CMK (cell line): ENCODE results near the gene BIN1.

Source experiments
- DNase-seq: peaks from one replicate; pipeline ENCODE4 v3.0.0-alpha.2; 2010; ENCODE audit warnings: low read depth

Gene BIN1

DNA sequence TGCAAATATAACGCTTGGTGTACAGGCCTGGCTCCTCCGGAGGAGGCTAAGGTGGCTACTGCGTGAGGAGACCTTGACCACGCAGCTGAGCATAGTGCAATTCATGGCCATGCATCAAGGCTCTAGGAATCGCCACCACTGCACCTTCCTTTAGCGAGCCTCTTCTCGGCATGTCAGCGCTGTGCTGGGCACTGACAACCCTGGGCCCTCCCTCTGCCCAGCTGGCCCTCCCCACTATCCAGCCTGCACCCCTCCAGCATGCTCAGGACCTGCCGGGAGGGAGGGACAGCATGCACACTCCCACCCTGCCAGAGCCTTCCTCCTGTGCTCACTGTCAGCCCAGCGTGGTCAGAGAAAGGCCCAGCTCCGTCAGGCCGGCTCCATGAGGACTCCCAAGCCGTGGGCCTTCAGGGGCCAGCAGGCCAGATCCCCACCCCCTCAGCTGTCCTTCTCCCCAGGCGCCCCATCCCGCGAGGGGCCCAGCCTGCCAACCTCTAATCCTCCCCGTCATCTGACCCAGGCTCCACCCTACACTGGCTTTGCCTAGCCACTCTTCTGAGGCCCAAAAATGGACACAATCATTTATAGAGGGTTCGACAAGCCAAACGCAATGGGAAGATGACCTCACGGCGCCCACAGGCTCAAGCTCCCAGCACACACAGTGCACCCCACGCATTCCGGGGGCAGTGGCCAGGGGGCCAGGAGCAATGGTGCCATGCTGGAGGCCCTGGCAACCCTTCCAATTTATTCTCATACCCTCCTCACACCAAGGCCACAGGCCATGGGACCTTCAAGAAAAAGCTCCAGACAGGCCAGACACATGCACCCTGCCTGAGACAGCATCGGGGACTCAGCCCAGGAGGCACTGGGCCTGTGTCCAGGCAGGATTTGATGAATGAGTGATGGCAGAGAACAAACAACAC, 3.5 kb downstream of the BIN1 start:
- DNase-seq: no peak

DNA sequence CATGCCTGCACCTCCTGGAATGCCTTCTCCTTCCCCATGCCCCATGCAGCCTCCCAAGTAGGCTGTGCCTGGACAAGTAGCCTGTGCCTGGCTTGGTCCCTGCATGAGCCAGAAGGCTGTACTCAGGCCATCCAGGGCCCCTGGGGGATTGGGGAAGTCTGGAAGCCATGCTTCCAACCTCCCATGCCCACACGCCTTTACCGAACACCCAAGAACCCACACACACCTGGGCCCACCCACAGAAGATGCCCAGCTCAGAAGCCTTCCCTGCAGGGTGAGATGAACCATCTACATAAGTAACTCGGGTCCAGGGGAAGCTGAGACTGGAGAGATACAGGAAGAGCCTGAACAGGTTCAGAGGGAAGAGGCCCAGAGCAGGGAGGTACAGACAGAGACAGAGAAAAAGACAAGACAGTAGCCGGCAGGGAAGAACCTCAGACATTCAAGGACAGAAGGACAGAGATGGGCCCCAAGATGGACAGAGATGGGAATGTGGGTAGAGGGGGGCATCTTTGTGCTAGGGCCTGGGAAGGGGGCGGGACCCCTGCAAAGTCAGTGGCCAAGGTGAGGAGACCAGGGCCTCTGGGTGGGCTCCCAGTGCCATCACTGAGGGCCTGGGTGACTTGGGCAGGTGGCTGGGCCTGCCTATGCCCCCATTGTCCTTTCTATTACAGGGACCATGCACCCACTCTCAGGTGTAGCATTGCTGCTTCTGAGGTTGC, 4.3 kb downstream of the BIN1 start:
- DNase-seq: no peak

DNA sequence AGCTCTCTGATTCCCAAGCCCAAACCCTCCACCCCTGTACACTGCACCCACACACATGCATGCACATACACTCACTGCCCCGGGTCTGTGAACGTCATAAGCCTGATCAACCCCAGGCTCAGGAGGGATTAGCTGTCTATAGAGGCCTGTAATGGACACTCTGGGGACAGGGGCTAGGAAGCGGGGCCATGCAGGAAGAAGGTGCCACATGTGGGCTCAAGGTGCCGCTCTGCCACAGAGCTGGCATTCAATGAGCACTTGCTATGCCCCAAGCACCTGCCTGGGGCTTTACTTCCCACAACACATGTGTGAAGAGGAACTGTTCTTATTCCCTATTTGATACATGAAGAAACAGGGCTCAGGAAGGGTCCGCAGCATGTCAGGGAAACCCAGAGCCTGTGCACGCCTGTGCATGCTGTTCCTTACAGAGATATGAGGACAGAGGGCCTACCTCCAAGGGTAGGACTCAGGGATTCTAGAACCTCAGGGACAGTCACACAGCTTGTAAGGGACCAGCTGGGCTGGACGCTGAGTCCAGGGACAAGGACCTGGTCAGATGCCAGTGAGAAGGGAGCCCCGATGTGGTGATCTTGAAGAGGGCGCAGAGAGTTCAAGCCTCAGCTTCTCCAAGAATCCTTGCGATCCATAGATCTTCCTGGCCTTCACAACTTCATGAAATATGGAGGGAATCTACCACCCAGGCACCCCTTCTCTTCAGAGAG, 5.0 kb downstream of the BIN1 start:
- no peak for DNase-seq

DNA sequence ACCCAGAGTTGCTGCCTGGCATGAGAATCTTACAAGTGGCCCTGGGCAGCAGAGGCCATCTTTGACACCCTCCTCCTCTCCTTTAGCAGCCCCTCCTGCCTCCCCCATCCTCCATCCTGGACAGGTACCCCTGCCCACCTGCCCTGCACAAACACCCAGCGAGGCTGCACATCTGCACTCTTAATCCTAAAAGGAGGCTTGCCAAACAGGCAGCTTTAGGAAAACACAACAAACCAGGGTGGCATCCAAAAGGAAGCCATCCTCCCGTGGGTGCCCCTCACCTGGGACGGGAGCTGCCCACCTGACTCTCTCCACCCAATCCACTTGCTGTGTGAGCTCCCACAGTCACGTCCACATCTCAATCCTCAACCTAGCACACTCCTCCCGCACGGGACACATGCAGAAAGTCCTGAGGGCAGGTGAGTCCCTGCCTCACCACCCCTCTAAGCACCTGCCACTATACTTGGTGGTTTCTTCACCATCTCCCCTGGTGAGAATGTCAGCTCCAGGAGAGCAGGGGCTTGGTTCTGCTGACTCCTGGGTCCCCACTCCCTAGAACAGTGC, 5.8 kb downstream of the BIN1 start:
- no peak for DNase-seq

DNA sequence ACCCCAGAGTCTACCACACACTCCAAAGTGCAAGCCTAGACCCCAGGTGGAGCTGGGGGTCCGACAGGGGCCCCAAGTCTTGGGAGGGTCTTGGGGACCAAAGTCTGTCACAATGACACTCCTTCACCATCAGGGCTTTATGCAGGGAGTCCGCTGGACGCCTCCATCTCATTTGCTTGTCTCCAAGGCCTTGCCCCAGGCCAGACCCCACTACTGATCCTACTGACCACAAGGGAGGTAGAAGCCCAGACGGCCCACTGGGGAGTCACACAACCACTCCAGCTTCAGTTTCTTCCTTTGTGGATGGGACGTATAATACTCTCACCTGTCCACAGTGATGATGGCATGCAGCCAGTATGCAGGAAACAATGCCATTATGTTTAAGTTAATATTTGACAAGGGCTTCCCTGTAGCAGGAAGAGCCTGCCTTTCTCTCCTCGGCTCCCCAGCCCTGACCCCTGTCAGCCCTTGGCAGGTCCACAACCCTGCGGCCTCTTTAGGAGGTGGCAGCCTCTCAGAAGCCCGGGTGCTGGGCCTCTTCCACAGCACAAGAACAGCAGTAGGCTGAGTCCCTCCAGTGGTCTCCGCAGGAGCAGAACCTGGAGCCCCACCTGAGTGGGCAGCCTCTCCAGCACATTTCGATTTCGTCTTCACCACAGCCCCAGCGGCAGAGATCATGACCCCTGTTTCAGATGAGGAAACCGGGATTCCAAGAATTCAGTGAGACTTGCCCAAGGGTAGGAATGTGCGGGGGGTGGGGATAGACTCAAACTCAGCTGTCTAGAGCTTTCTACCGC, 6.5 kb downstream of the BIN1 start:
- no peak for DNase-seq

DNA sequence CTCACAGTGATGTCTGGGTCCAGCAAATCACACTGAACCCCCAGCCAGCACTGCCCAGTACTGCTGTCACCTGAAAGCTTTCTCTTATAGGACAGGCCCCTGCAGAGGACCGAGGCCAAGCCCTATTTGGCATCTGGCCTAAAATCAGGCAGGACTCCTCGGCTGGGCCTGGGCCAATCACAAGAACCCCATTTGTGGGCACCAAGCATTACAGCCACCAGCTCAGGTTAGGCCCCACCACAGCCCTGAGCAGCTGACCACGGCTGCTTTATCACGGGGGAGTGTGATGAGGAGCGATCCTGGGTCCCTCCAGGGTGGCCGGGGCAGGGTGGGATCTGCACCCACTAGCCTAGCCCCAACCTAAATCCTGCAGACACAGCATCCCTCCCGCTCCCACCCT, 8.2 kb downstream of the BIN1 start:
- no peak for DNase-seq

DNA sequence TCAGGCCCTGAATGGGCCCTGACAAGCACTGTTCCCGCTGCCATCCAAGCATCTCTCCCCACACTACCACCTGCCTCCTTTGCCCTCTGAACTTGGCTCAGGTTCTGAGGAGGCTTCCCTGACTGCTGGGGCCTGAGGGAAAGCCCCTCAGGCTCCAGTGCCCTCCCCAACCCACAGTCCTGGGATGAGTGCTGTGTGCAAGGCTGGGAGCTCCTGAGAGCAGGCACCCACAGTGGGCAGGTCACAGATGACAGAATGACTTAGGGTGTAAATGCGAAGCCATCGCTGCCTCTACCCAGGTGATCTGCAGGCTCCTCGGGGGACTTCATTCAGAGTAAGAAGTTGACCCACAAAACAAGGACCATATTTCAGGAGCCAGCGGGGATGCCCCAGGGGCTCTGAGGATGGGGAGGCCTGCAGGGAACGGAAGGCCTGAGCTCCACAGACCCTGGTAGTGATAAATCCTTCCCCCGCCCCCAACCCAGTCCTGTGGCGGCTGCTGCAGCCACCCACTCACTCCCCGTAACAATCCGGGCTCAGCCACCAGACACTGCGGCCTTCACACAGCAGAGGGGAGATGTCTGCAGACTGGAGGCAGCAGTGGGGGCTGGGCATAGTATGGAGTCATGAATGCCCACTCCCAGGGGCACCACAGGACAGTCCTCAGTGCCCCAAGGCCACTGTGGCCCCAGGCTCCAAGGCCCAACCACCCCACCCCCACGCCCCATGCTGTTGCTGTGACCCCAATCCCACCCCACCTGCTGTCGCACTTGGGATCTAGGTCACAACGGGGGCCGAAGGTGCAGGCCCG, 8.9 kb downstream of the BIN1 start:
- DNase-seq: no peak

DNA sequence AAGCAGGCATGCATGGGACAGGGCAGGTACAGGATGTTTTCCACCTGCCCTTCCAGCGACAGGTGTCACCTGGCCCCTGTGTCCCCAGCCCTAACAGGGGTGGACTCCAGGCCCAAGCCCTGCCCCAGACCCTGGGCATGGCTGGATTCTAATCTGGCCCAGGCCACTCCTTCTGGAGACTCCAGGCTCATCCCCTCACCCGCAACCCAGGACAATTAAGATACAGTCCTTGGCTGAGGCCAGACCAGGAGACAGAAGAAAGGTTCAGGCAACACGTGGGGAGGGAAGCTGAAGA, 9.5 kb downstream of the BIN1 start:
- no peak for DNase-seq

DNA sequence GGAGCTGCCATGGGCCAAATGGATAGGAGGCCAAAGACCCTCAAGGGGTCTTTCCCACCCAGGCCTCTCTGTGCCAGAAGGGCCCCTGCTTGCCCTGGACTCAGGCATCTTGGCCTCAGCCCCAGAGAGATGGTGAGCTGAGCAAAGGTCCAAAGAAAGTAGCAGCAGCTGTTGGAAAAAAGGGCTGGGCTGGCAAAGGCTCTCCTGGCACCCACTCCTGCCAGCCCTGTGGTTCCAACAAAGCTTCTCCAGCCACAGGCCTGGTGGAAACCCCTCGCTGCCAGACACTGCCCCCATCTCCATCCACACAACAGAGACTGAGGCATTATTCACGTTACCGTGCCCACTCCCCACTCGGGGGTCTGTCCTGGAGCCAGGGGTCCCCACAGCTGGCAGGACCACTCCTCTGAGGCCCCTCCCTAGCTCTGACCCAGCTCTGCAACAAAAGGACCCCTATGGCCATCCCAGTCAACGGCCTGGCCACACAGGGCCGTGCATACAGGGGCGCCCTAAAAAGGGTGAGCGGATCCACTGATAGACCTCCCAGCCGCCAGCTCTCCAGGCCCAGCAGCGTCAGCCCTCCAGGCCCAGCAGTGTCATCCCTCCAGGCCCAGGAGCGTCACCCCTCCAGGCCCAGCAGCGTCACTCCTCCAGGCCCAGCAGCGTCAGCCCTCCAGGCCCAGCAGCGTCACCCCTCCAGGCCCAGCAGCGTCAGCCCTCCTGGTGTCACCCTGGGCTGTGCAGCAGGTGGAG, 10.1 kb downstream of the BIN1 start:
- no peak for DNase-seq

DNA sequence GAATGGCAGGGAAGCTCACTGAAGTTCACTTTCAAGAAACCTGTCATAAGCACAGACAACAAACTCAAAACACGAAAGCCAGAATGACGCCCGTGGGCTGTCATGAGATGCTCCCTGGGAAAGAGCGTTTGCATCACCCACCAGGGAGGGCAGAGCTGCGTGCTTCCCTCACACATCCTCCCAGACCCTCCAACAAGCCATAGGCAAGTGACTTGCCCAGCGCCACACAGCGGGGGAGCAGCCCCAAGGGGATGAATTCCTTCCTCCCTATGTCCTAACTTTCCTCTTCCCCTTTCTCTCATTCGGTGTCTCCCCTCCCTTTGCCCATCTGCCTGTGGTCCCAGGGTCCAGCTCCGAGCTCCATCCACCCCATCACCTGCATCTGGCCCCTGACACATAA, 10.7 kb downstream of the BIN1 start:
- DNase-seq: no peak

DNA sequence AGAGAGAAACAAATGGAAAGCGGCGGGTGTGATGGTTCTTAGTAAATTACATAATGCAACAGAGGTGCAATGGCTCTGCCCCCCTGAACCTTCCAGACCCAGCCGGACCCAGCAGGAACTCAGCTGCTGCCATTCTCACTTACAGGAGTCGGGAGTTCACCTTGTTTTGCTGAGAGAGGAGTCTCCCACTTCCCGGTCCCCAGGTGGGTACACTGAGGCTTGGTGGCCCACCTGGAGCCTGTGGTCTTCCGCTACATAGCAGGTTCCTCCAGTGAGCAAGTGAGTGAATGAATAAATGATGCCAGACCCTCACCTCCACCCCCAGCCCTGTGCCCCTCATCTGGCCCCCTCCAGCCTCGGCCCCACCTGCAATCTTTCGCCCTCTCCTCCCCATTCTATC, 11.2 kb downstream of the BIN1 start:
- no peak for DNase-seq

DNA sequence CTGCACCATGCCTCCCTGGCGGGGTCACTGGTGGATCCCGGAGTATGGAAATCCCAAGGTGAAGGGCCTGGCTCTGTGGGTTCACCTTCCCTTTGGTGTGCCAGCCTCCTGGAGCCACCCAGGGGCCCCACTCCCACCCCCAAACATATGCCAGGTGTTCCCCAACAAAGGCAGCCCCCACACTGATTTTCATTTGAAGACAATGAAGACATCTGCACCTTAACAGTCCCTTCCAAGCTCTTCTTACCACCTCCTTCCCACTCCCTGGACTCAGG, 11.7 kb downstream of the BIN1 start:
- DNase-seq: no peak

DNA sequence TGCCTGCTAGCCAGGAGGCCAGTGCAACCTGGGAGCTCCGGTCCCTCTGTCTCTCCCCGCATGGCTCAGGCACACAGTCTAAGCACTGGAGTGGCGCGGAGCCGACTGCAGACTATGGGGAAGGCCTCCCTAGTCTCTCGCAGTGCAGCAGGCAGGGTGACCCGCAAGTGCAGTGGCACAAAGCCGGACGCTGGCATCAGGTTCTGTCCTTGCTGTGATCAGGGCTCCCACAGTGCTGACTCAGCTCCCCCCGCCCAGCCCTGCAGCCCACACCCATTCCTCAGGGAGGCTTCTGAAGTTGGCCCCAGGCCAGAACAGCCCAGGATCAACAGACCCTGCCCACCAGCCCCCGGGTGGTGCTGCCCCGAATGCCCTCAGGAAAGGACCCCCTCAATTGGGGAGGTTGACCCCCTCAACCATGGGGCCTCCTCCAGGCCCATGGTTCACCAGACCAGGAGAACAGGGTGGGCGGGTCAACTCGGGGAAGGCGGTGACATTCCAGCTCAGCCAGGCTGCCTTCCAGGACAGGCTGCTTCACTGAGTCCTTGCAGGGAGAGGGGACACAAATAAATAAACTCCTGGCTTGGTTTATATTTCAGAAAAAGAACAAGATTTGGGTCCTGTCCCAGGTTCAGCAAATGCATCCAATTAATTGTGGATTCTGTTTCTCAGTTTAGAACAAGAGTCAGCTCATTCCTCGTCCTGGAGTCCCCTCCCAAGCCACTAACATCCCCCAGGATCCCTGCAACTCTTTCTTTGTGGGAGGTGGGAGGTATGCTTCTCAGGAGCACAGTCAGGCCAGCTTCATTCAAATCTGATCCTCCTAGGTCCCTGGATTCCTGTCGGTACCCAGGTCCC, 12.2 kb downstream of the BIN1 start:
- no peak for DNase-seq

DNA sequence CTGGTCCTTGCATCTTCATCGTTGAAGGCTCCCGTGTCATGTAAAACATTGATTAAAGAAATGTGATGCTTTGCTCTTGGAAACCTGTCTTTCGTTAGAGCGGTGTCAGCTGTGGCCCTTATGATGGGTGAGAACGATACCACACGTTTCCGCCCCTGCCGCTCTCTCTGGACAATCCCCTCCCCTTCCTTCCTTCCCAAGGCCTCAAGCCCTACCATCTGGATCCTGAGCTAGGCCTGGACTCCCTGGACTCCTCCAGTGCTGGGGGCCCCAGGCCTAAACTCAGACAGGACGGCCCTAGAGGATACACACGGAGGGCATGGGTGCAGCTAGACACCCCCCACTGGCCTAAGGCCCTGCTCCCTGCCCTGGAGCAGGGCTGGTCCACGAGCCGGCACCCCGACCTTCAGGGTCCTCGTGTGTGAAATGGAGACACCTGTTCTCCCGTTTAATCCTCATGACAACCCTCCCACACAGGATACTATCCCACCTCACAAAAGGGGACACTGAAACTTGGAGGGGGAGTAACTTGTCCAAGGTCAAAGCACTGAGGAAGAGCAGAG, 13.2 kb downstream of the BIN1 start:
- no peak for DNase-seq

DNA sequence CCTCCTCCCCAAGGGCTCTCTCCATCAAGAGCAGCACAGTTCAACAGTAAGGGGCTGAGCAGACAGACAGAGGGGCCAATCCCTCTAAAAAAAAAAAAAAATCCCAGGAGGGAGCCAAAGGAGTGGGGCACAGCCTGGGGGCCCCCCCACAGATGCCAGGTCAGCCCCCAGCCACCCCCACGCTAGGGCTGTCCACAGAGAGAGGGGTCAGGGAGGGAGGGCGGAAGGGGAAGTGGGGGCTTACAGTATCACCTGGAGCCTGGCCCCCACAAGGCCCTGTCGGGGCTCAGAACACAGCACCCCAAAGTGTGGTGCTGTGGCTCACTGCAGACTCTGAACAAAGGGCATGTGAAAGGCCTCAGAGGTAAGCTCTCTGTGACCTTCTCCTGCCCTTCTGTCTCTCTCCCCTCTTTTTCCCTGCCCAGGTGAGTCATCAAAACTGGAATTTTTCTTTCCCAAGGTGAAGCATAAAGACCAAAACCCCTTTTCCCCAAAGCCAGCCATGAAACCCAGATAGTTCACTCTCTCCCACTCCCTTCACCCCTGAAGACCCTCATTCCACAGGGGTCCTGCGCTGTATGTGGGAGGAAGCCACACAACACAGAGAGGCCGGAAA, 13.9 kb downstream of the BIN1 start:
- DNase-seq: no peak

DNA sequence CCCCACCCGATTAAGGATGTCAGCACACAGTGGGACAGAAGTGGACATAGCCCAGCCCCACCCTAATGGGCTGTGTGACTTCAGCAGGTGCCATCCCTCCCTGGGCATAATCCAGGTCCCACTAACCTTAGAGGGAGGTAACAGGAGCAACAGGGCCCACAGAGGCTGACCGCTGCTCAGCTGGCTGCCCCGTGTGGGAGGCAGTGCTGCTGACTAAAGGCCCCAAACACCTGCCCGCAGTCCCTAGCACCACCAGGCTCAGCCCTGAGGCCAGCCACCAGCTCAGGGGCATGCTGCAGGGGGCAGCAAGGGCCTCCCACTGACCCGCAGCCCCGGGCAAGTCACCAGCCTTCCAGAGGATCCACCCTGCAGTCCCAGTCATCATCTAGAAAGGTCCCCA, 14.6 kb downstream of the BIN1 start:
- no peak for DNase-seq

DNA sequence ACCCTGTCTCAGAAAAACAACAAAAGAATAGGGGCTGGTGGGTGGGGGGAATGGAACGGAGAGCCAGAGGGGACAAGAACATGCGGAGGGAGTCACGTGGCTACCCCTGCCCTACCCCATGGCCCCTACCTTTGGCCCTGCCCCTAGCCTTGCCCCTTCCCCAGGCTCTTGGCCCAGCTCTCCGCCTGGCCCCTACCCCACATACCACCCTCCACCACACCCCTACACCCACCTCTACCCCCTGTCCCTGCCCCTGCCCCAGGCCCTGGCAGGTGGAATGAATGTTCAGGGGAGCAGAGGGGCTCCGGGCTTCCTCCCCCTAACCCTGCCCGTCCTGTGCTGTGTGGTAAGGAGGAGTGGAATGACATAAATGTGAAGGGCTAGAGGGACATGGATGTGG, 15.1 kb downstream of the BIN1 start:
- DNase-seq: no peak

DNA sequence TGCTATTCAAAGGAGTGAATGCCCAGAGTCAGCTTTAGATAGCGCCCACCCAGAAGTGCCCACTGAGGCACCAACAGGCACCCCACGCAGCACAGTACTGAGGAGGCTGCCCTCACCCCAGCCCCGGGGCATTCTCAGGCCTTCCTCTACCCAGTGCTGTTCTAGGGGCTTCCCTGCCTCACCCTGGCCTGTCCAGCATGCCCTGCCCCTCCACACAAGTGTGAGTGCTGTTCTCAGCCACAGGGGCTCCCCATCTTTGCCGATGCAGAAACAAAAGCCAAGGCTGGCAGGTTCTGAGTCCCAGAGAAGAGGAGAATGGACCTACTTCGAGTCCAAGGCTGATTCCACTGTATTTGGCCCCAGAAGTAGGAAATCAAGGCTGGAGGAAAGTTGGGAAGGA, 15.8 kb downstream of the BIN1 start:
- DNase-seq: no peak
